IPS-NIHi11 (cell line): ENCODE measurements around the gene GOLPH3.
A peak's percentile ranks its signal among the peaks of the same experiment; 100 is the strongest.
"Not testable (repeated sequence)": the region's sequence is repeated elsewhere in the genome, so short reads cannot be mapped to it uniquely, and the experiment has no call there.

ENCODE experiments used
- DNase-seq: peaks from one replicate; pipeline ENCODE4 v3.0.0; 2012; ENCODE audit warnings: mixed read lengths, low spot score

GOLPH3 gene

DNA sequence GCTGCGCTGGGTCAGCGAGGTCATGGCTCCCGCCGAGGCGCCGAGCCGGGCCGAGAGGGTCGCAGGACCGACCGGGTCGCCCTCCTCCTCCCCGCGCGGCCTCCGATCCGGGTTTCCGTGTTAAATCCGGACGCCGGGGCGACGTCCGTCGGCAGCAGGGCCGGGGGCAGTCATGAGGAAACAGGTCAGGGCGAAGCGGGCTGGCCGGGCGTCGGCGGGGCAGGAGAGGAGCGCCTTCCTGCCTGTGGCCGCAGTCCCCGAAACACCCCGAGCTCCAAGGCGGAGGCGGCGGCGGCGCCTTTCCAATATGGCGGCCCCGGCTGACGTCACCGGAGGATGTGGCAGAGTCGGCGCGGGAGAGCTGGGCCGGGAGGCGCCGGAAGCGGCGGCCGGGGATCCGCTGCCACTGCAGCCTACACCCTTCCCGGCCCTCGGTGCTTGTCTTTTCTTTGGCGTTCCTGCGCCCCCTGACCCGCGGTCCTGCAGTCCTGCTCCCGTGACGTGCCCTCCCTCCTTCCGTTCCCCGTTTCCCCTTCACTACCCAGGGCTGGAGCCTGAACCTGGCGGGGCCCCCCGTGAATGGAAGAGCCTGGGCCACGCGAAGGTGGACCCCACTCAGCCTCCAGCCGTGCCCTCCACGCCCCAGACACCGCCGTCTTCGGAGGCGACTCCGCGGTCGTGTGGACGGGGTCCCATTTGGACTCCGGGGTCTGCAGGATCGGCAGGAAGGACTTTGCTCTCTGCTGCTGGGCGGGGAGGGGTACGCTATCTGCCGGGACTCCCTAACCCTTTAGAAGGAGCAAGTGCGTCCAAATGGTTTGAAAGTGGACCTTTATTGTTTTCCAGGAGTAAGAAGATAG, at the start of gene GOLPH3:
TSS of gene GOLPH3 (minus strand) at position 309 of the 860 bp plus-strand sequence. CDS start at position 24, 285 bp downstream.
- DNase-seq, result peak; percentile 96

- DNase-seq, result no peak
These were observed 48.8 kb upstream of the GOLPH3 start for GRCh38 chr5:32222723-32223470.

- DNase-seq, result no peak
These were observed 43.8 kb upstream of the GOLPH3 start for GRCh38 chr5:32217886-32218396.

DNA sequence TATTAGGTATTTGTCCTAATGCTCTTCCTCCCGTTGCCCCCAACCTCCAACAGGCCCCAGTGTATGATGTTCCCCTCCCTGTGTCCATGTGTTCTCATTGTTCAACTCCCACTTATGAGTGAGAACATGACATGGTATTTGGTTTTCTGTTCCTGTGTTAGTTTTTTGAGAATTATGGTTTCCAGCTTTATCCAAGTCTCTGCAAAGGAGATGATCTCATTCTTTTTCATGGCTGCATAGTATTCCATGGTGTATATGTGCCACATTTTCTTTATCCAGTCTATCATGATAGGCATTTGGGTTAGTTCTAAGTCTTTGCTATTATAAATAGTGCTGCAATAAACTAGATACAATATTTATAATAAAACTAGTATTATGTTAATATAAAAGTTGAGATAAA, 40.2 kb upstream of the GOLPH3 start:
- DNase-seq, result not testable (repeated sequence)

DNA sequence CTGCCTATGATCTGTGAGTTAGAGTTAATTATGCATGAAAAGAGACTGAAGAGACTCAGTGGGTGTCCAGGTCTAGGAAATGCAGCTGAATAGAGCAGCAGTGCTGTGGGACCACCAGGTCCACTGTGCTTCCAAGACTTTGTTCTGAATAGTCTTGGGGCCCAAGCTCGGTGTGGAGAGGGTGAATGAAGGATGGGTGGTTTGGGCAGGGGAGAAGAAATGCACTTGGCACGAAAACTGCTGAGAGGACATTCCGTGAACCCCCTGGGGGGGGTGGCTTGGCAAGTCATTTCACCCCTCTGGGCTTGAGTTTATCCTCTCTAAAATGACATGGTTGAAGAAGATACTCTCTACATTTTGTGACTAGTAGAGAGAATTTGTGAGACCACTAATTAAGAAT, 36.0 kb upstream of the GOLPH3 start:
- DNase-seq, result no peak

DNA sequence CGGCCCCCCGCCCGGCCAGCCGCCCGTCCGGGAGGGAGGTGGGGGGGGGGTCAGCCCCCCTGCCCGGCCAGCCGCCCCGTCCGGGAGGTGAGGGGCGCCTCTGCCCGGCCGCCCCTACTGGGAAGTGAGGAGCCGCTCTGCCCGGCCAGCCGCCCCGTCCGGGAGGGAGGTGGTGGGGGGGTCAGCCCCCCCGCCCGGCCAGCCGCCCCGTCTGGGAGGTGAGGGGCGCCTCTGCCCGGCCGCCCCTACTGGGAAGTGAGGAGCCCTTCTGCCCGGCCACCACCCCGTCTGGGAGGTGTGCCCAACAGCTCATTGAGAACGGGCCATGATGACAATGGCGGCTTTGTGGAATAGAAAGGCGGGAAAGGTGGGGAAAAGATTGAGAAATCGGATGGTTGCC, 34.7 kb upstream of the GOLPH3 start:
- DNase-seq, result not testable (repeated sequence)

GRCh38 chr5:32207355-32207634, 33.2 kb upstream of the GOLPH3 start:
- DNase-seq, result no peak

DNA sequence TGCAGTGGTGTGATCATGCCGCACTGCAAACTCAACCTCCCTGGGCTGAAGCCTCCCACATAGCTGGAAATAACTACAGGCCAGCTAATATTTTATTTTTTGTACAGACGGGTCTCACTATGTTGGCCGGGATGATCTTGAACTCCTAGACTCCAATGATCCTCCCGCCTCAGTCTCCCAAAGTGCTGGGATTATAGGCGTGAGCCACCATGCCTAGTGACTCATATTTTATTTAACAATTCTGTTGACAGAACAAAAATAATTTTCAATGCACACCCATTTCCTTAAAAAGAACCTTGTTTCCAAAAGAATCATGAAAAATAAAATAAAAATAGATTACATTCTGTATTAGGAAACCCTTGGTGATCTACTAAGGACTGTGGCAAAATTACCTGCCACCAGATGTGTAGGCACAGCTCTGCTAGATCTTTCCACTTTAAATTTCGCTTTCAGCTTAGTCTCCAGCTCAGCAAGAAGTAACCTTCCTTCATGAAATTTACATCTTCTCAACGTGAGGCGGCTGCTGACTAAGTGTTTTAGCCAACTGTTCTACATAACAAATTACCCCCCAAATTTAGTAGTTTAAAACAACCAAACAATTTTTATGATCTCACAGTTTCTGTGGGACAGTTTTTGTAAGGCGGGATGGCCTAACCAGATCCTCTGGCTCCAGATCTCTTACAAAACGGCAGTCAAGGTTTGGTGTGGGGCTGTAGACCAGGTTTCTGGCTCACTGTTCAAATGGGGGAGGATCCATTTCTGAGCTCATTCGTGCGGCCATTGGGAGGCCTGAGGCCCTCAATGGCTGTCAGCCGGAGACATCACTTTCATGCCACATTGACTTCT, 32.6 kb upstream of the GOLPH3 start:
- DNase-seq, result no peak

GRCh38 chr5:32206053-32206452, 31.9 kb upstream of the GOLPH3 start:
- no peak for DNase-seq

DNA sequence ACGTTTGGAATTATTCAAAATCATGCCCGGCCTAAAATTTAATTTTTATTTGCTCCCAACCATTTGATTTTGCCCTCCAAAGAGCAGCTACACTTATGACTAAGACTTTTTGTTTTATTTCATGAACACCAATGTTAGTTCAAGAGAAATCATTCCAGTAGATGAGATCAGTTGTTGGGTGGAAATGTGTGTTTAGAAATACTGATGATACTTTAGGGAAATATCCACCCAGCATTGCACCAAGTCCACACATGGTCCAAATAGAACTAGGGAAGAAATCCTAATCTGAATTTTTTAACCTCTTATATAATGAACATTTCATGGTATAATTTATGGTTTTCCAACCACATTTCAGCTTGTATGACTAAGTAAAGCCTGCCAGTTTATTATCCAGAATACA, 28.3 kb upstream of the GOLPH3 start:
- no peak for DNase-seq

DNA sequence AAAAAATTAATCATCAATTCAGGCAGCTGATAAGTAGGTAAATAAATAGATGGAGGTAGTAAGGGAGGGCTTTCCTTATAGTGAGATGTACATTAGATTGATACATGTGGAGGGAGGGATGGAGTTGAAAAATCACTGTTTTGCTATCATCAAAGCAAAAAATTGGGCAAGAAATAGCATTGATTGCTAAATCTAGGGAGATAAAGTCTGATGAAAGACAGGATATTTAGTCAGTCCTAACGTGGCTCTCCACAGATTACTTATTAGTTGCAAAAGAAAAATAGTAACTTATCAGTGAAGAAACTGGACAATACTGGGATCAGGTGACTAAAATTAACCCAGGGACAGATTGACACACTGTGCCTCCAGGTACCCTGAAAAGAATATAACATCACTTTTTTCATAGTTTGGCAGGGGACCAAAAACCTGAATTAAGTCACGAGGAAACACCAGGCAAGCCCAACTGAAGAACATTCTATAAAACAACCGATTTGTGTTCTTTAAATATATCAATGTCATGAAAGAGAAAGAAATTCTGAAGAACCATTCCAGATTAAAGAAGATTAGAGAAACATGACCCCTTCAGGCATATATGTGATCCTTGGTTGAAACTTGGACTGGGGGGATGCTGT, 27.1 kb upstream of the GOLPH3 start:
- DNase-seq, result no peak

GRCh38 chr5:32197032-32197431, 22.9 kb upstream of the GOLPH3 start:
- DNase-seq, result no peak

- DNase-seq, result no peak
These were observed 21.1 kb upstream of the GOLPH3 start for GRCh38 chr5:32195265-32195664.

DNA sequence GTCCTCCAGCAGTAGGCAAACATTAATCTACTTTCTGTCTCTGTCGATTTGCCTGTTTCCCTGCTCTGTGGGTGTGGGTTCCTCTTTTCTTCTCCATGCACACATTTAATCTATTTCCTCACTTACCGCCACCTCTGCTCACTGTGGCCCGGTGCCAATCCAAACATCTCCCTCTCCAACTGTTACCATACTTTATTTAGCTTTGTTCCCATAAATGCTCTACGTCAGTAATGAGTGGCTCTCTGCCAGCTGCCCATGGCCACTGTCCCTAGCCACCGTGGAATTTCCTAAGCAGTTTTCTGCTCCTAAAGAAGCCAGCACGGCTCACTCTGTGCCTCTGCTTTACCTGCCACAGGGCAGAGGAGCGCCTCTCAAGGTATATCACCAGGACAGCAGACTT, 19.5 kb upstream of the GOLPH3 start:
- DNase-seq, result no peak

GRCh38 chr5:32190095-32190494, 16.0 kb upstream of the GOLPH3 start:
- no peak for DNase-seq

DNA sequence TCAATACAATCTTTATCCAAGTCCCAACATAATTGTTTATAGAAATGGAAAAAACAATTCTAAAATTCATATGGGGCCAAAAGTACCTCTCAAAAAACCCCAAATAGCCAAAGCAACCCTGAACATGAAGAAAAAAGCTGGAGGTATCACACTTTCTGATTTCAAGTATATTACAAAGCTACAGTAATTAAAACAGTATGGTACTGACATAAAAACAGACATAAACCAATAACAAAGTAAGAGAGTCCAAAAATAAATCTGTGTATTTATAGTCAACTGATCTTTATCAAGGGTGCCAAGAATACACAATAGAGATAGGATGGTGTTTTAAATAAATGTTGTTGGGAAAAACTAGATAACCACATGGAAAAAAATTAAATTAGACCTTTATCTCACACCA, 13.6 kb upstream of the GOLPH3 start:
- DNase-seq, result no peak

DNA sequence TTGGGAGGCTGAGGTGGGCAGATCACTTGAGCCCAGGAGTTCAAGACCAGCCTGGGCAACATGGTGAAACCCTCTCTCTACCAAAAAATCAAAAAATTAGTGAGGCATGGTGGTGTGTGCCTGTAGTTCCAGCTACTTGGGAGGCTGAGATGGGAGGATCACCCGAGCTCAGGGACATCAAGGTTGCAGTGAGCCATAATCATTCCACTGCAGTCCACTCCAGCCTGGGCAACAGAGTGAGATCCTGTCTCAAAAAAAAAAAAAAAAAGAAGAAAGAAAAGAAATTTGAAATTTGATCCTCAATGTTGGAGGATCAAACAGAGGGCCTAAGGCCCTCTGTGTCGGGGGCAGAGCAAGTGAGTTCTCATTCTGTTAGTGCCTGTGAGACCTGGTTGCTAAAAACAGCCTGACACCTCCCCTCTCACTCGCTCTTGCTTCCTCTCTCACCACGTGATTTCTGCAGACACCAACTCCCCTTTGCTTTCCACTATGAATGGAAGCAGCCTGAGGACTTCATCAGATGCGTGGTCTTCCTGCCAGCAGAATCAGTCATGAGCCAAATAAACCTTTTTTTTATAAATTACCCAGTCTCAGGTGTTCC, 8.4 kb upstream of the GOLPH3 start:
- no peak for DNase-seq

- DNase-seq, result peak; percentile 62
These were observed 680 bp downstream of the GOLPH3 start for GRCh38 chr5:32173267-32174010.

- DNase-seq, result no peak
These were observed 1.2 kb downstream of the GOLPH3 start for GRCh38 chr5:32172923-32173266.

GRCh38 chr5:32172186-32172911, 1.8 kb downstream of the GOLPH3 start:
- not testable (repeated sequence) for DNase-seq
